GM12892 (cell line): ENCODE results near the gene FANCG.

Source experiments
- DNase-seq: peaks from one replicate; pipeline ENCODE4 v3.0.0; 2011; ENCODE audit not compliant: insufficient read length
- FAIRE-seq: peaks from 2 replicates; lab custom pipeline; 2011; peaks lifted over from hg19 to GRCh38; lab: Jason Lieb, UNC
- POLR2A ChIP-seq: IDR thresholded peaks from 2 replicates; pipeline ENCODE4 v1.6.1; 2011; ENCODE audit warnings: low read depth, low read length, control low read depth
- POLR2AphosphoS5 ChIP-seq: IDR thresholded peaks from 2 replicates; pipeline ENCODE4 v1.6.1; 2011; ENCODE audit warnings: low read depth, low read length, control low read depth
- TAF1 ChIP-seq: IDR thresholded peaks from 2 replicates; pipeline ENCODE4 v1.6.1; 2011; ENCODE audit warnings: low read depth, mild to moderate bottlenecking, control low read depth, low read length, borderline replicate concordance

Gene FANCG

DNA sequence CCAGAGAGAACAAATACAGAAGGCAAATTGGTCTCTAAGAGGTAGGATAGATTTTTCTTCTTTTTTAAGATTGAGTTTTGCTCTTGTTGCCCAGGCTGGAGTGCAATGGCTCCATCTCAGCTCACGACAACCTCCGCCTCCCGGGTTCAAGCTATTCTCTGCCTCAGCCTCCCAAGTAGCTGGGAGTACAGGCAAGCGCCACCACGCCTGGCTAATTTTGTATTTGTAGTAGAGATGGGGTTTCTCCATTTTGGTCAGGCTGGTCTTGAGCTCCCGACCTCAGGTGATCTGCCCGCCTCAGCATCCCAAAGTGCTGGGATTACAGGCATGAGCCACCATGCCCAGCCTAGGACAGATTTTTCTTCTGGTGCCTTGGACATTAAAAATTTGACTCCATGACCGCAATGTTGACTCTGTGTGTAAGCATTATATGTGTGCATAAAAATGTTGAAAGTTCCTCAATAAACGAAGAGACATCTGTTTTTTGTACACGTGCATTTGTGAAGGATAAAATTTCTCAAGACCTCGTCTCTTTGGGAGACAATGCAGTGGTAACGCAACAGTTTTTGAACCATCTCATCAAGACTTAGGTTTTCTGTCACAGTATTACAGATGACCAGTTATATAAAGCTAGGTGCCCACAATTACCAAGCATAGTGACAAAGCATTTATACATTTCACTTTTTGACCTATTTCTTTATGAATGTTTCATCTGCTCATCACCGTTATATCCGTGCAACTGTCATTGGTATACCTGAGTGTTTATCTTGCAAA lies 24.7 kb downstream of the FANCG start:
- FAIRE-seq (no peak), DNase-seq (no peak)
- 0 out of 2 replicates have a peak, but pooled peaks have one; percentile 30 for TF ChIP-seq POLR2AphosphoS5
- no peak for TF ChIP-seq TAF1

DNA sequence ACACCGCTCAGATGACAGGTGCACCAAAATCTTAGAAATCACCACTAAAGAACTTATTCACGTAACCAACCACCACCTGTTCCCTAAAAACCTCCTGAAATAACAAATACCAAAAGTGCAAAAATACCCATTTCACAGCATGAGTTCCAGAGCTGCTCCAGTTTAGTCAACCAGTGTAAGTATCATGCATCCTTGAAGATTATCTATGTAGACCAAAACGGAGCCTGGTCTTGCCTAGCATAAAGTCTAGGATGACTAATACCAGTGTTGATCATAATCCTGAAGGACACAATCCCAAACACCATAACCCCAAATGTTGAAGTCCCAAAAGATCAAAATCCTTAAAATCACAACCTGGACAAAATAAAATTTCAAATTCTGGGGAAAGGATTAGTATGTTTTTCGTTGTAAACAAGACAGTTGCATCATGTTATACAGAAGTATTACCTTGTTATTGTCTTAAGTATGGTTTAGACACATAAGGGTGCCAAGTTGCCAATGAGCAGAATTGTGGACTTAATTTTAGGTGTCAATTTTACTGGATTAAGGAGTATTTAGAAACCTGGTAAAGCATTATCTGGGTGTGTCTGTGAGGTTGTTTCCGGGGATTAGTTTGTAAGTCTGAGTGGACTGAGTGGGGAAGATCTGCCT lies 25.4 kb downstream of the FANCG start:
- TF ChIP-seq POLR2AphosphoS5 = no peak; the same call in 1 of the 2 replicates
- TF ChIP-seq POLR2A = 0 out of 2 replicates have a peak, but pooled peaks have one; percentile 11
- no peak for FAIRE-seq
- no peak for DNase-seq

DNA sequence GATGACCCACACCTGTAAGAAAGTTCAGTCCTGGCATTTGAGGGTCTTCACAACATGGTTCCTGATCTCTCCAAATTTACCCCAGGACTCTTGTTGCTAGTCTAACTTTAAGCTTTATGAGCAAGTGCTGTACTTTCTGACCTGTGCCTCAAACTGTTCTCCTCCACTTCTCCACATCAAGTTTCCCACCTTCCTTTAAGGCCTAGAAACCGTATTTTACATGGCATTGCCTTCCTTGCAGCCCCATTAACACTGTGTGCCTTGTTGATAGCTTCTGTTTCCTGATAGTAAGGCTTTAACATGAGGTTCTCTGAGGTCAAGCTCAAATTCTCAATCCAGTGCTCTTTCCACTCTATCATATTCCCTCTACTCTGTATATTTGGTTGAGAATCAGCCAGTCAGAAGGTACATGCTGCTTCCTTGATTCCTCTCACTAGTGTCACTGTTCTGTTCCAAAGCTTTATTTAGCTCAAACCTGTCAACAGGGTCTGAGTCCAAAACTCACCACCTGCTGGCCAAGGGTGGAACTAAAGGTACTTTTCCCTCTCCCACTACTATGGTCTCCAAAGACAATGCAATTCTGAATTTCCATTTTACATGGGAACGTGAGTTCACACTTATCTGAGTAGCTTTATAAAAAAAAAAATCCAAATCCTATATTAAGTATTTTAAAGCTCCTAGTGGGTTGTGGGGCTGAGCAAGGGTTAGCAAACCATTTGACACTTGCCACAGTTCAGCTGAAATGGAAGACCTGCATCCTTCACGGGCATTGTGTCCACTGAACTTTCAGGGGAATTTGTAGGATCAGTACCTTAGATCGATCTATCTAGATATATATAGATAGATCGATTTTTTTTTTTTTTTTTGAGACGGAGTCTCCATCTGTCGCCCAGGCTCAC lies 28.4 kb downstream of the FANCG start:
- TF ChIP-seq POLR2A (peak; percentile 39), POLR2AphosphoS5 (0 out of 2 replicates have a peak, but pooled peaks have one; percentile 11), TAF1 (no peak)
- DNase-seq (no peak), FAIRE-seq (peak; percentile 65)

- DNase-seq (no peak), FAIRE-seq (no peak)
- TF ChIP-seq POLR2A (no peak), TAF1 (no peak), POLR2AphosphoS5 (no peak)
Observed at GRCh38 chr9:35048511-35048910, 31.2 kb downstream of the FANCG start.

GRCh38 chr9:35044071-35044470 lies 35.7 kb downstream of the FANCG start:
- DNase-seq (no peak), FAIRE-seq (no peak)
- TF ChIP-seq POLR2A = no peak
- TF ChIP-seq POLR2AphosphoS5 = no peak
- TF ChIP-seq TAF1 = no peak

GRCh38 chr9:35042891-35043545 lies 36.7 kb downstream of the FANCG start:
- DNase-seq (no peak), FAIRE-seq (no peak)

GRCh38 chr9:35042081-35042604 lies 37.6 kb downstream of the FANCG start:
- no peak for FAIRE-seq
- no peak for DNase-seq
- no peak for TF ChIP-seq POLR2A
- no peak for TF ChIP-seq TAF1
- TF ChIP-seq POLR2AphosphoS5 = no peak

More at GRCh38 chr9:35042891-35043545, 36.7 kb downstream of the FANCG start:
- TF ChIP-seq POLR2AphosphoS5 (no peak), POLR2A (no peak), TAF1 (no peak)

- DNase-seq (peak; percentile 58), FAIRE-seq (peak; percentile 44)
- TF ChIP-seq POLR2AphosphoS5 (no peak), POLR2A (peak; percentile 48; the same call in 1 of the 2 replicates)
Observed at GRCh38 chr9:35035851-35036701, 43.7 kb downstream of the FANCG start.

DNA sequence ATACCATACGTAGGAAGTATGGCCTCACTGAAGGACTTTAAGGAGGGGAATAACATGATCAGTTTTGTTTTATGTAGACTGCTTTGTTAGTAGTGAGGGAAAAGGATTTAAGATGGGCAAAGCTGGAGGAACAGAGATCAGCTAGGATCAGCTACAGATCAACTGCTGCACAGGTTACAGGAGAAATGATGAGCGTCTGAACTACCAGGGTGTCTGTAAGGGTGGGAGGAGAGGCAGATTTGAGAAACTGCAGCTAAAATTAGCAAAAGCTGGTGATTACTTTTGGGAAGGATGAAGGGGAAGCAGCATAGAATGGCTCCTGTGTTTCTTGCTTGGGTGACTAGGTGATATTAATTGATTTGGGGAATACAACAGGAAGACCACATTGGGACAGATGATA lies 46.6 kb downstream of the FANCG start:
- FAIRE-seq (no peak), DNase-seq (no peak)
- no peak for TF ChIP-seq POLR2AphosphoS5

GRCh38 chr9:35029852-35030251 lies 49.9 kb downstream of the FANCG start:
- TF ChIP-seq TAF1 (no peak), POLR2AphosphoS5 (no peak), POLR2A (no peak)
- DNase-seq (no peak), FAIRE-seq (no peak)
